Measurements from ENCODE around the gene ANKRD52.

DNA sequence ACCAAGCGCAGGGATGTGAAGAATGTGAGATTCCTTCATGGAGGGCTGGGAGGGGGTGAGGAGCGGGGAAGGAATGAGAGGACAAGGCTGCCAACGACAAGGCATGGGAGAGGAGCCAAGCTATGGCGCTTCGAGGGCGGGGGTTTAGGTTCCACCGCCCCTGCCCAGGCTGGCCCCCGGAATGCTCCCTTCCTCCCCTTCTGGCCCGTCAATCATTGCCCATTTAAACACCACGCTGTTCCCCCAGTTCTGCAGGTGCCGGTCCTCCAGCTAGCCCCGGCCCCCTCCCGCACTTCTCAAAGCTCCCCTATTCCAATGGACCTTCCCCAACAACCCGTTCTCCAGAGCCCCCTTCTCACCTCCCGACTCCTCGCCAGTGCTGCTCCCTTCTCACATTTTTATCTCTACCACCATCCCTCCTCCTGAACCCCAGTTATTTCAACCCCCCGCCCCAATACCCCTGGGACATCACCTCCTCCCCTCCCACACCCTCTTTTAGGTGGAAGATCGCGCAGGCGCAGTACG, 36.9 kb downstream of the ANKRD52 start:
- TF ChIP-seq, protein P1, sequence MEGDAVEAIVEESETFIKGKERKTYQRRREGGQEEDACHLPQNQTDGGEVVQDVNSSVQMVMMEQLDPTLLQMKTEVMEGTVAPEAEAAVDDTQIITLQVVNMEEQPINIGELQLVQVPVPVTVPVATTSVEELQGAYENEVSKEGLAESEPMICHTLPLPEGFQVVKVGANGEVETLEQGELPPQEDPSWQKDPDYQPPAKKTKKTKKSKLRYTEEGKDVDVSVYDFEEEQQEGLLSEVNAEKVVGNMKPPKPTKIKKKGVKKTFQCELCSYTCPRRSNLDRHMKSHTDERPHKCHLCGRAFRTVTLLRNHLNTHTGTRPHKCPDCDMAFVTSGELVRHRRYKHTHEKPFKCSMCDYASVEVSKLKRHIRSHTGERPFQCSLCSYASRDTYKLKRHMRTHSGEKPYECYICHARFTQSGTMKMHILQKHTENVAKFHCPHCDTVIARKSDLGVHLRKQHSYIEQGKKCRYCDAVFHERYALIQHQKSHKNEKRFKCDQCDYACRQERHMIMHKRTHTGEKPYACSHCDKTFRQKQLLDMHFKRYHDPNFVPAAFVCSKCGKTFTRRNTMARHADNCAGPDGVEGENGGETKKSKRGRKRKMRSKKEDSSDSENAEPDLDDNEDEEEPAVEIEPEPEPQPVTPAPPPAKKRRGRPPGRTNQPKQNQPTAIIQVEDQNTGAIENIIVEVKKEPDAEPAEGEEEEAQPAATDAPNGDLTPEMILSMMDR (conservative IDR thresholded peaks at IDR 0.05; ENCODE audit: low read length): no peak
- TF ChIP-seq EZH2phosphoT487 (IDR thresholded peaks at IDR 0.05; ENCODE audit: borderline replicate concordance): no peak
